ENCODE measurements around the gene ZNF205.

The ZNF205 gene

DNA sequence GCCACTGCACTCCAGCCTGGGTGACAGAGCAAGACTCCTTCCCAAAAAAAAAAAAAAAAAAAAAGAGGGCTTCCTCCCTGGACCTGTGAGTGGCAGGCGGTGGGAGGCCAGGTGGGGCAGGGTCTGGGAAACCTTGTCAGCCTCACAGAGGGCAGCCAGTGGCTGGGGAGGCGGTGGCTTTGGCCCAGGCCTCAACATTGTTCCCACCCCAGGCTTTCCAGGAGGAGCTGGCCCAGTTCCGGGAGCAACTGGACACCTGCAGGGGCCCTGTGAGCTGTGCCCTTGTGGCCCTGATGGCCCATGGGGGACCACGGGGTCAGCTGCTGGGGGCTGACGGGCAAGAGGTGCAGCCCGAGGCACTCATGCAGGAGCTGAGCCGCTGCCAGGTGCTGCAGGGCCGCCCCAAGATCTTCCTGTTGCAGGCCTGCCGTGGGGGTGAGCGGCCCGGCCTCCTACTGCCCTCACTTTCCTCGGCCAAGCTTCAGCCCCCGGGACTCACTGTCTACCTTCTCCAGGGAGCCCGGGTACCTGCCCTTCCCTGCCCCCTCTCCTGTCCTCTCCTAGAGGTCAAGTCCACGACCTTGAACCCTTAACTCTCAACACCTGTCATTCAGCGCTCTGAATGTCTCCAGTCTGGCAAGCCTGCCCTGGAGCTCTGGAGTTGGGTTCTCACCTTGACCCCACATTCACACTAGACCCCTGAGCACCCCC, 34.8 kb downstream of the ZNF205 start:
- DNase-seq (ENCODE audit: low spot score) (no peak), ATAC-seq (ENCODE audit: low read depth) (no peak)
- H3K27me3 ChIP-seq (ENCODE audit: insufficient read depth, poor library complexity, severe bottlenecking), result no peaks in the 10 kb centered on the region
- H3K27ac ChIP-seq (ENCODE audit: poor library complexity, severe bottlenecking), result no peak overlapping the region
- TF ChIP-seq, protein P1, sequence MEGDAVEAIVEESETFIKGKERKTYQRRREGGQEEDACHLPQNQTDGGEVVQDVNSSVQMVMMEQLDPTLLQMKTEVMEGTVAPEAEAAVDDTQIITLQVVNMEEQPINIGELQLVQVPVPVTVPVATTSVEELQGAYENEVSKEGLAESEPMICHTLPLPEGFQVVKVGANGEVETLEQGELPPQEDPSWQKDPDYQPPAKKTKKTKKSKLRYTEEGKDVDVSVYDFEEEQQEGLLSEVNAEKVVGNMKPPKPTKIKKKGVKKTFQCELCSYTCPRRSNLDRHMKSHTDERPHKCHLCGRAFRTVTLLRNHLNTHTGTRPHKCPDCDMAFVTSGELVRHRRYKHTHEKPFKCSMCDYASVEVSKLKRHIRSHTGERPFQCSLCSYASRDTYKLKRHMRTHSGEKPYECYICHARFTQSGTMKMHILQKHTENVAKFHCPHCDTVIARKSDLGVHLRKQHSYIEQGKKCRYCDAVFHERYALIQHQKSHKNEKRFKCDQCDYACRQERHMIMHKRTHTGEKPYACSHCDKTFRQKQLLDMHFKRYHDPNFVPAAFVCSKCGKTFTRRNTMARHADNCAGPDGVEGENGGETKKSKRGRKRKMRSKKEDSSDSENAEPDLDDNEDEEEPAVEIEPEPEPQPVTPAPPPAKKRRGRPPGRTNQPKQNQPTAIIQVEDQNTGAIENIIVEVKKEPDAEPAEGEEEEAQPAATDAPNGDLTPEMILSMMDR (IDR thresholded peaks at IDR 0.05; ENCODE audit: poor library complexity, severe bottlenecking), result no peak
- H3K9me3 ChIP-seq (ENCODE audit: severe bottlenecking), result no peaks in the 10 kb centered on the region
- H3K4me3 ChIP-seq (ENCODE audit: severe bottlenecking), result no peak overlapping the region
- H3K36me3 ChIP-seq (ENCODE audit: low read depth), result no peaks in the 10 kb centered on the region
- no peaks in the 10 kb centered on the region for H3K4me1 ChIP-seq (ENCODE audit: insufficient read depth, poor library complexity, severe bottlenecking)

DNA sequence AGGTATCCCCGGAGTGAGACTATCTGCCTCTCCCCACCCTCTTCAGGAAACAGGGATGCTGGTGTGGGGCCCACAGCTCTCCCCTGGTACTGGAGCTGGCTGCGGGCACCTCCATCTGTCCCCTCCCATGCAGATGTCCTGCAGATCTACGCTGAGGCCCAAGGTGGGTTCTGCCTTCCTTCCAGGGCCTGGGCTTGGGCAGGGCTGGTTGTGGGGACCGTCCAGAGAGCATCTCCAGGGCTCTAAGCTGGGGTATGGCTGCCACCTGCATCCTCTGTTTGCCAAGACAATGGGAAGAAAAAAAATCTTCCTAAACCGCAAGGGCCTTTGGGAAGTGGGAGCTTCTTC, 35.3 kb downstream of the ZNF205 start:
- H3K4me3 ChIP-seq (ENCODE audit: severe bottlenecking), result no peak overlapping the region
- no peak for ATAC-seq (ENCODE audit: low read depth)
- no peaks in the 10 kb centered on the region for H3K36me3 ChIP-seq (ENCODE audit: low read depth)
- no peak for DNase-seq (ENCODE audit: low spot score)
- H3K27me3 ChIP-seq (ENCODE audit: insufficient read depth, poor library complexity, severe bottlenecking), result no peaks in the 10 kb centered on the region
- no peaks in the 10 kb centered on the region for H3K9me3 ChIP-seq (ENCODE audit: severe bottlenecking)
- no peaks in the 10 kb centered on the region for H3K4me1 ChIP-seq (ENCODE audit: insufficient read depth, poor library complexity, severe bottlenecking)
- TF ChIP-seq, protein P1 (IDR thresholded peaks at IDR 0.05; ENCODE audit: poor library complexity, severe bottlenecking), result no peak
- no peak overlapping the region for H3K27ac ChIP-seq (ENCODE audit: poor library complexity, severe bottlenecking)

DNA sequence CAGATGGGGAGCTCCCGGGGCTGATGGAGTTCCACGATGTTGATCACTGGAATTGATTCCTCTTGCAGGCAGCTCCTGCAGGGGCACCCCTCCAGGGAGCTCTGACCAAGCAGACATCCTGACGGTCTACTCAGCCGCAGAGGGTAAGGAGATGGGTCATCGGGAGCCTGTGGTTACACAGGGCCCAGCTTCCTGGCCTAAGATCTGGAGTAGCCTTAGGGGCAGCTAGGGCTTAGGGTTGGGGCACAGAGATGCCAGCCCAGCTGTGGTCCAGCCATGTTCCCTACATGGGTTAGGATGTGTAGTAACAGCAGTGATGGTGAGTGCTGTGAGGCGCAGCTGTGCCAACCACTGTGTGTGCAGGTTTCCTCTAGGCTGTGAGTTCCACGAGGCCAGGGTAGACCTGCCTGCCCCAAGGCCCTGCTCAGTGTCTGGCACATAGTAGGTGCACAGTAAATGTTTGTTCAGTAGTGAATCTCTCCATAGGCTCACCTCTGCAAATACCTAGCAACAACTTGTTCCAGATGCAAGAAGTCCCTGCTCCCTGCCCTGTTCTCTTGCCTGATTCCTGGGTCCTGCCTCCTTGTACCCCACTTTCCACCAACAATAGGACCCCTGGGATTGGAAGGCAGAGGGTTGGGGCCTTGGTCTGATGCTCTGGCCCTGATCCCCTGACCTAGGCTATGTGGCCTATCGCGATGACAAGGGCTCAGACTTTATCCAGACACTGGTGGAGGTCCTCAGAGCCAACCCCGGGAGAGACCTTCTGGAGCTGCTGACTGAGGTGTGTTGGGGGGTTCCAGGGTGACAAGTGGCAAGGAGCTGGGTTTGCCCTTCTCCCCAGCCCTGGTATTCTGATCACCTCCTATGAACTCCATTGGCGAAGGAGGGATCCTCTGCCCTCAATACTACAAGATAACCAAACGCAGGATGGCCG, 36.1 kb downstream of the ZNF205 start:
- Histone ChIP-seq H3K27ac (ENCODE audit: poor library complexity, severe bottlenecking) (no peak overlapping the region), H3K4me1 (ENCODE audit: insufficient read depth, poor library complexity, severe bottlenecking) (no peaks in the 10 kb centered on the region), H3K27me3 (ENCODE audit: insufficient read depth, poor library complexity, severe bottlenecking) (no peaks in the 10 kb centered on the region), H3K36me3 (ENCODE audit: low read depth) (no peaks in the 10 kb centered on the region), H3K4me3 (ENCODE audit: severe bottlenecking) (no peak overlapping the region), H3K9me3 (ENCODE audit: severe bottlenecking) (no peaks in the 10 kb centered on the region)
- ATAC-seq (ENCODE audit: low read depth) (no peak), DNase-seq (ENCODE audit: low spot score) (no peak)
- TF ChIP-seq, protein P1 (IDR thresholded peaks at IDR 0.05; ENCODE audit: poor library complexity, severe bottlenecking), result no peak

DNA sequence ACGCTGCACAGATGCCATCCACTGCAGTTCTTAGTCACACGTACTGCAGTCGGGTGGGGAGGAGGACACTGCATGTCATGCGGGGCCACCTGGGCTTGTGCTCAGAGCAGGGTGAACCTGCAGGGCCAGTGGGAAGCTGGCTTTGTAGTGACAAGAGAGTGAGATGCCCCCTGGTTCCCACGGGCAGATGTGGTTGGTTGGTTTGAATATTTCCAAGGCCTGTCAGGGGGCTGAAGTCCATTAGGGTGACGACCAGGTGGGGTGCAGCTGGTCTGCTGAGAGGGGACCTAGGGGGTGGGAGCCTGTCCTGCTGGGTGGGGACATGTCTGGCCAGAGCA, 36.8 kb downstream of the ZNF205 start:
- no peak overlapping the region for H3K4me3 ChIP-seq (ENCODE audit: severe bottlenecking)
- no peaks in the 10 kb centered on the region for H3K27me3 ChIP-seq (ENCODE audit: insufficient read depth, poor library complexity, severe bottlenecking)
- no peak for ATAC-seq (ENCODE audit: low read depth)
- no peaks in the 10 kb centered on the region for H3K4me1 ChIP-seq (ENCODE audit: insufficient read depth, poor library complexity, severe bottlenecking)
- H3K36me3 ChIP-seq (ENCODE audit: low read depth), result no peaks in the 10 kb centered on the region
- H3K9me3 ChIP-seq (ENCODE audit: severe bottlenecking), result no peaks in the 10 kb centered on the region
- TF ChIP-seq, protein P1 (IDR thresholded peaks at IDR 0.05; ENCODE audit: poor library complexity, severe bottlenecking), result no peak
- peak overlapping the region; percentile 69 for H3K27ac ChIP-seq (ENCODE audit: poor library complexity, severe bottlenecking)
- DNase-seq (ENCODE audit: low spot score), result no peak

All from RWPE2 (cell line).